CD4-positive, alpha-beta memory T cell (primary cell): Measurements from ENCODE around the gene HIF1A. TPM values are rescaled to one million over a fixed set of nuclear protein-coding genes. Genes with fewer than 3 reads are reported as not detected.

Source experiments
- CTCF ChIA-PET: fragments of 350-600 bp; sonication (Branson Sonifier 250); formaldehyde crosslinking; loops from one replicate; lab custom pipeline; 2021; ENCODE audit warnings: inconsistent platforms; ENCODE audit not compliant: partially characterized antibody; lab: Charles Lee
- POLR2A ChIA-PET: fragments of 350-600 bp; sonication (Branson Sonifier 250); formaldehyde crosslinking; loops from one replicate; lab custom pipeline; 2021; ENCODE audit not compliant: partially characterized antibody; lab: Charles Lee
- DNase-seq, 5 donors: peaks; one replicate each; pipeline versions ENCODE4 v3.0.0 to v3.0.0-alpha.2; 2020 to 2022; ENCODE audit warnings: mixed read lengths in 1 of 5
- H3K27ac ChIP-seq: one replicate; pipeline ENCODE4 v1.7.0; 2013; ENCODE audit warnings: low read depth, low read length
- H3K27me3 ChIP-seq: 2 replicates; pipeline ENCODE4 v1.7.0; 2013; ENCODE audit warnings: mild to moderate bottlenecking, low read length, moderate library complexity; ENCODE audit not compliant: insufficient read depth
- H3K36me3 ChIP-seq: 2 replicates; pipeline ENCODE4 v1.7.0; 2013; ENCODE audit warnings: mild to moderate bottlenecking, low read length, moderate library complexity; ENCODE audit not compliant: insufficient read depth
- H3K4me1 ChIP-seq: 2 replicates; pipeline ENCODE4 v1.7.0; 2013; ENCODE audit warnings: mild to moderate bottlenecking, low read length, moderate library complexity; ENCODE audit not compliant: insufficient read depth
- H3K4me3 ChIP-seq, 2 donors: one replicate each; pipeline ENCODE4 v1.7.0; 2013; ENCODE audit warnings: low read length in 2 of 2, mild to moderate bottlenecking in 1 of 2
- H3K9me3 ChIP-seq, 2 donors: one replicate each; pipeline ENCODE4 v1.7.0; 2013; ENCODE audit warnings: low read length in 2 of 2, control low read depth in 1 of 2; ENCODE audit not compliant: control insufficient read depth in 1 of 2
- H3K27ac Mint-ChIP-seq, 7 donors: one replicate each; pipeline ENCODE4 v1.8.0; 2020 to 2021; ENCODE audit warnings: mixed read lengths in 7 of 7, mild to moderate bottlenecking in 6 of 7, inconsistent platforms in 3 of 7, moderate library complexity in 3 of 7
- H3K27me3 Mint-ChIP-seq, 2 donors: one replicate each; pipeline ENCODE4 v1.8.0; 2020 to 2021; ENCODE audit warnings: mixed read lengths in 2 of 2
- H3K36me3 Mint-ChIP-seq, 2 donors: one replicate each; pipeline ENCODE4 v1.8.0; 2020 to 2021; ENCODE audit warnings: mixed read lengths in 2 of 2, inconsistent platforms in 1 of 2, mild to moderate bottlenecking in 1 of 2
- H3K4me1 Mint-ChIP-seq, 4 donors: one replicate each; pipeline ENCODE4 v1.8.0; 2020 to 2021; ENCODE audit warnings: mixed read lengths in 4 of 4, mild to moderate bottlenecking in 1 of 4
- H3K4me3 Mint-ChIP-seq, 8 donors: one replicate each; pipeline ENCODE4 v1.8.0; 2020 to 2021; ENCODE audit warnings: mixed read lengths in 8 of 8, mild to moderate bottlenecking in 7 of 8, moderate library complexity in 6 of 8, inconsistent platforms in 3 of 8
- H3K9me3 Mint-ChIP-seq, 8 donors: one replicate each; pipeline ENCODE4 v1.8.0; 2020 to 2021; ENCODE audit warnings: mixed read lengths in 8 of 8, mild to moderate bottlenecking in 5 of 8, inconsistent platforms in 3 of 8, moderate library complexity in 1 of 8
- intact Hi-C: fragments of 100-400 bp; cut with micrococcal nuclease; formaldehyde crosslinking; loops from one replicate; pipeline ENCODE4 v1.15.1; 2023
- polyA plus RNA-seq, 2 donors: library from polyadenylated mRNA; unstranded; fragments of 300-500 nt; fragmentation: Illumina TruSeq; gene quantifications; one replicate each; pipeline ENCODE4 v1.2.3, GENCODE V29; 2021
- total RNA-seq, 2 experiments: library from RNA; stranded (reverse); gene quantifications; one replicate each; pipeline ENCODE4 v1.2.3, GENCODE V29; 2021

Gene HIF1A
- total and polyA plus RNA-seq, 4 experiments from 2014 or later, result 82.5 to 87.1 (median 84.2) TPM

- Histone ChIP-seq H3K4me3 (no peak overlapping the region), H3K4me1 (no peaks in the 10 kb centered on the region)
- CTCF ChIA-PET, result interaction anchor here (4.4 kb wide), 1 partner anchor 9 kb away, joined by 15 read pairs; no protein-coding TSS in a partner anchor
Observed at GRCh38 chr14:61683108-61683507, 12.2 kb upstream of the HIF1A start.

DNA sequence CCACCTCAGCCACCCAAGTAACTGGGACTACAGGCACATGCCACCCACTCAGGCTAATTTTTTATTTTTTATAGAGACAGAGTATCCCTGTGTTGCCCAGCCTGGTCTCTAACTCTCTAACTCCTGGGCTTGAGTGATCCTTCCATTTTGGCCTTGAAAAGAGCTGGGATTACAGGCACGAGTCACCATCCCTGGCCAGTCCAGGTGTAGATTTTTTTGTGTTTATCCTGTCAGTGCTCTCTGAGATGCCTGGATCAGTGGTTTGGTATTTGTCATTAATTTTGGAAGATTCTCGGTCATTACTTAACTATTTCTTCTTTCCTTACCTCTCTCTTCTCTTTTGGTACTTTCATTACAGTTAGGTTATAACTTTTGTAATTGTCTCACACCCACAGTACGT is 5.3 kb upstream of the HIF1A start:
- POLR2A ChIA-PET, result interaction anchor here (0.8 to 1.7 kb wide), 2 partner anchors 23 to 72 kb away, joined by 3 to 4 read pairs; partner anchors contain the start of gene SNAPC1
- no peak overlapping the region for H3K4me3 ChIP-seq
- intact Hi-C loops, result loop anchor here (2.0 kb wide), 1 partner anchor 13 kb away; no protein-coding TSS in a partner anchor
- DNase-seq, result no peak
- Mint-ChIP-seq H3K9me3 (peaks cover 0 to 12% (median 3%) of the 10 kb centered on the region in 8 donors), H3K27me3 (no peaks in the 10 kb centered on the region), H3K27ac (peak overlapping the region in 2 of 7 donors; percentile 32 to 62), H3K36me3 (peaks cover 2 to 5% of the 10 kb centered on the region in 2 donors), H3K4me1 (peaks cover 10 to 35% (median 17%) of the 10 kb centered on the region in 4 donors), H3K4me3 (no peak overlapping the region)
- CTCF ChIA-PET, result interaction anchor here (0.5 to 0.9 kb wide), 2 partner anchors 72 to 403 kb away, joined by 3 read pairs; no protein-coding TSS in a partner anchor
- H3K27ac ChIP-seq, result no peak overlapping the region
- no peaks in the 10 kb centered on the region for H3K27me3 ChIP-seq
- H3K9me3 ChIP-seq, result no peaks in the 10 kb centered on the region
- H3K36me3 ChIP-seq, result no peaks in the 10 kb centered on the region
- peaks cover 22% of the 10 kb centered on the region for H3K4me1 ChIP-seq

More at GRCh38 chr14:61683108-61683507, 12.2 kb upstream of the HIF1A start:
- intact Hi-C loops, result loop anchor here (5.0 kb wide), 1 partner anchor 36 kb away; no protein-coding TSS in a partner anchor
- Histone ChIP-seq H3K36me3 (no peaks in the 10 kb centered on the region), H3K27ac (no peak overlapping the region), H3K27me3 (no peaks in the 10 kb centered on the region), H3K9me3 (no peaks in the 10 kb centered on the region)
- H3K9me3 Mint-ChIP-seq, result peaks cover 0 to 9% (median 2%) of the 10 kb centered on the region in 8 donors
- no peak overlapping the region for H3K27ac Mint-ChIP-seq
- POLR2A ChIA-PET, result interaction anchor here (0.7 to 1.0 kb wide), 2 partner anchors 12 to 345 kb away, joined by 3 to 5 read pairs; partner anchors contain the start of gene HIF1A
- H3K4me3 Mint-ChIP-seq, result no peak overlapping the region
- H3K36me3 Mint-ChIP-seq, result peaks cover 0 to 5% of the 10 kb centered on the region in 2 donors
- DNase-seq, result no peak
- H3K4me1 Mint-ChIP-seq, result no peaks in the 10 kb centered on the region
- no peaks in the 10 kb centered on the region for H3K27me3 Mint-ChIP-seq

GRCh38 chr14:61690982-61691381 is 4.3 kb upstream of the HIF1A start:
- H3K4me1 Mint-ChIP-seq, result peaks cover 10 to 35% (median 17%) of the 10 kb centered on the region in 4 donors
- peak overlapping the region; percentile 45 to 75 (median 62) for H3K27ac Mint-ChIP-seq
- H3K27ac ChIP-seq, result no peak overlapping the region
- H3K27me3 Mint-ChIP-seq, result no peaks in the 10 kb centered on the region
- CTCF ChIA-PET, result interaction anchor here (0.8 to 2.7 kb wide), 4 partner anchors 10 to 34 kb away, joined by 3 to 15 read pairs (median 4); no protein-coding TSS in a partner anchor
- H3K9me3 ChIP-seq, result no peaks in the 10 kb centered on the region
- H3K4me1 ChIP-seq, result peaks cover 22% of the 10 kb centered on the region
- peaks cover 5% of the 10 kb centered on the region in 2 donors for H3K36me3 Mint-ChIP-seq
- peaks cover 0 to 14% (median 3%) of the 10 kb centered on the region in 8 donors for H3K9me3 Mint-ChIP-seq
- H3K27me3 ChIP-seq, result no peaks in the 10 kb centered on the region
- intact Hi-C loops, result loop anchor here (2.0 kb wide), 1 partner anchor 14 kb away; no protein-coding TSS in a partner anchor
- no peak overlapping the region for H3K4me3 ChIP-seq
- no peaks in the 10 kb centered on the region for H3K36me3 ChIP-seq
- no peak for DNase-seq
- peak overlapping the region in 6 of 8 donors; percentile 1 to 49 (median 16) for H3K4me3 Mint-ChIP-seq
- POLR2A ChIA-PET, result interaction anchor here (0.6 to 1.7 kb wide), 9 partner anchors 9 to 411 kb away, joined by 3 to 6 read pairs (median 3); partner anchors contain the start of gene SNAPC1

GRCh38 chr14:61691495-61691894 is 3.8 kb upstream of the HIF1A start:
- Histone ChIP-seq H3K4me1 (peaks cover 22% of the 10 kb centered on the region), H3K4me3 (no peak overlapping the region), H3K9me3 (no peaks in the 10 kb centered on the region), H3K27ac (no peak overlapping the region), H3K27me3 (no peaks in the 10 kb centered on the region), H3K36me3 (no peaks in the 10 kb centered on the region)
- H3K4me1 Mint-ChIP-seq, result peaks cover 10 to 39% (median 19%) of the 10 kb centered on the region in 4 donors
- ChIA-PET POLR2A (interaction anchor here (0.5 to 1.7 kb wide), 9 partner anchors 8 to 411 kb away, joined by 3 to 6 read pairs (median 3); partner anchors contain the start of gene SNAPC1), CTCF (interaction anchor here (0.8 to 2.7 kb wide), 4 partner anchors 11 to 35 kb away, joined by 3 to 15 read pairs (median 4); no protein-coding TSS in a partner anchor)
- peak overlapping the region in 5 of 8 donors; percentile 10 to 49 (median 15) for H3K4me3 Mint-ChIP-seq
- intact Hi-C loops, result loop anchor here (2.0 kb wide), 1 partner anchor 15 kb away; no protein-coding TSS in a partner anchor
- H3K36me3 Mint-ChIP-seq, result peaks cover 5 to 11% of the 10 kb centered on the region in 2 donors
- peak overlapping the region in 6 of 7 donors; percentile 45 to 75 (median 63) for H3K27ac Mint-ChIP-seq
- DNase-seq, result peak in 1 of 5 donors; percentile 24
- H3K27me3 Mint-ChIP-seq, result no peaks in the 10 kb centered on the region
- peaks cover 0 to 14% (median 3%) of the 10 kb centered on the region in 8 donors for H3K9me3 Mint-ChIP-seq

GRCh38 chr14:61694039-61694438 is 1.3 kb upstream of the HIF1A start:
- H3K27ac ChIP-seq, result peak overlapping the region; percentile 88
- intact Hi-C loops, result loop anchor here (2.0 kb wide), 1 partner anchor 69 kb away; the partner anchor contains the start of gene SNAPC1
- H3K9me3 ChIP-seq, result no peaks in the 10 kb centered on the region
- H3K4me3 ChIP-seq, result no peak overlapping the region
- H3K36me3 ChIP-seq, result no peaks in the 10 kb centered on the region
- H3K27me3 ChIP-seq, result no peaks in the 10 kb centered on the region
- Mint-ChIP-seq H3K4me1 (peaks cover 27 to 63% (median 41%) of the 10 kb centered on the region in 4 donors), H3K27me3 (no peaks in the 10 kb centered on the region), H3K4me3 (peak overlapping the region; percentile 45 to 99 (median 96)), H3K27ac (peak overlapping the region; percentile 71 to 98 (median 96)), H3K36me3 (peaks cover 0 to 21% of the 10 kb centered on the region in 2 donors), H3K9me3 (peaks cover 0 to 4% (median 0%) of the 10 kb centered on the region in 8 donors)
- ChIA-PET CTCF (interaction anchor here (1.6 kb wide), 1 partner anchor 19 kb away, joined by 4 read pairs; no protein-coding TSS in a partner anchor), POLR2A (interaction anchor here (0.6 to 3.3 kb wide), 15 partner anchors 11 to 371 kb away, joined by 3 to 36 read pairs (median 5); partner anchors contain the start of gene SNAPC1)
- H3K4me1 ChIP-seq, result peaks cover 42% of the 10 kb centered on the region
- DNase-seq, result no peak

DNA sequence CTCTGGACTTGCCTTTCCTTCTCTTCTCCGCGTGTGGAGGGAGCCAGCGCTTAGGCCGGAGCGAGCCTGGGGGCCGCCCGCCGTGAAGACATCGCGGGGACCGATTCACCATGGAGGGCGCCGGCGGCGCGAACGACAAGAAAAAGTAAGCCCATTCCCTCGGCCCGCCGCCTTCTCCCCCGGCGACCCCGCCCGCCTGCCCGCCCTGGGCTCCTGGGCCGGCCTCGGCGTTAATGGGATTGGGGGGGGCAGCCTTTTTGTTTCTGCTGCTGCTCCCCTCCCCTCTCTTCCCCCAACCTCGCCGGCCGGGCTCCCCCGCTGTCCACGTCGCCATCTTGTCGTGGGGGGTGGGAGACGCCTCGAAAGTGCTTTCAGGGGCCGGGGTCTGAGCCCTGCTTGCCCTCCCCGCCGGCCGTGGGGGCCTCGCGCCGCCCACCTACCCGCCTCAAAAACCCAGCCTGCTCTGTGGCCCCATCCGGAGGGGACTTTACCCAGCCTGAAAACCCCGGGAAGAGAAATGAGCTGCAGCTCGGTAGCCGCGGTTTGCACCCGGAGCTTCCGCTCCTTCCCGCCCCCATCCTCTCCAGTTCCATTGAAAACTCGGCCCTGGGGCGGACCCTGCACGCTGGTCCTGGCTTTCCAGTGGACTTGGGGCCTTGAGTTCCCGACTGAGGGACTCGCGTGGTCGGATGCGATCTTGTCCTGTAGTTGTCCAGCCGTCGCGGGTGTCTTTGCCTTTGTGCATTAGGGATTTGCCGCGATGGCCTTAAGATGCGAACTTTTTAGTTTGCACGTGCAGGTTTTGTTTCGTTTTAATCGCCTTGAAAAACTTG is 598 bp downstream of the HIF1A start:
- DNase-seq, result peak; percentile 39 to 69 (median 47)
- H3K4me1 Mint-ChIP-seq, result peaks cover 37 to 70% (median 51%) of the 10 kb centered on the region in 4 donors
- no peaks in the 10 kb centered on the region for H3K36me3 ChIP-seq
- intact Hi-C loops, result loop anchor here (1.0 to 5.0 kb wide), 8 partner anchors 9 to 220 kb away; partner anchors contain the start of gene SNAPC1
- H3K27me3 ChIP-seq, result no peaks in the 10 kb centered on the region
- POLR2A ChIA-PET, result interaction anchor here (0.6 to 3.3 kb wide), 22 partner anchors 10 to 367 kb away, joined by 3 to 36 read pairs (median 4); partner anchors contain the start of gene SNAPC1
- CTCF ChIA-PET, result interaction anchor here (0.5 to 1.3 kb wide), 2 partner anchors 35 to 191 kb away, joined by 3 to 4 read pairs; no protein-coding TSS in a partner anchor
- H3K4me3 Mint-ChIP-seq, result peak overlapping the region; percentile 90 to 99 (median 97)
- no peaks in the 10 kb centered on the region for H3K9me3 ChIP-seq
- H3K27ac Mint-ChIP-seq, result peak overlapping the region; percentile 94 to 98 (median 96)
- H3K4me1 ChIP-seq, result peaks cover 57% of the 10 kb centered on the region
- H3K27me3 Mint-ChIP-seq, result no peaks in the 10 kb centered on the region
- H3K4me3 ChIP-seq, result peak overlapping the region; percentile 63 to 80
- peak overlapping the region; percentile 88 for H3K27ac ChIP-seq
- peaks cover 0 to 21% of the 10 kb centered on the region in 2 donors for H3K36me3 Mint-ChIP-seq
- H3K9me3 Mint-ChIP-seq, result peaks cover 0 to 2% (median 0%) of the 10 kb centered on the region in 8 donors
